HG03575 (cell line): ENCODE results near the gene ADARB2.

Experiments used
- ATAC-seq: cut with Tn5 transposase; IDR thresholded peaks from one replicate; pipeline ENCODE4 v1.9.1; 2021; ENCODE audit not compliant: unreplicated experiment, insufficient number of reproducible peaks, low FRiP score; ENCODE audit errors: extremely low read depth

ADARB2 gene

GRCh38 chr10:1738950-1739349, 1.6 kb upstream of the ADARB2 start:
- ATAC-seq: peak; percentile 51

GRCh38 chr10:1736972-1737221, 428 bp downstream of the ADARB2 start:
- no peak for ATAC-seq

DNA sequence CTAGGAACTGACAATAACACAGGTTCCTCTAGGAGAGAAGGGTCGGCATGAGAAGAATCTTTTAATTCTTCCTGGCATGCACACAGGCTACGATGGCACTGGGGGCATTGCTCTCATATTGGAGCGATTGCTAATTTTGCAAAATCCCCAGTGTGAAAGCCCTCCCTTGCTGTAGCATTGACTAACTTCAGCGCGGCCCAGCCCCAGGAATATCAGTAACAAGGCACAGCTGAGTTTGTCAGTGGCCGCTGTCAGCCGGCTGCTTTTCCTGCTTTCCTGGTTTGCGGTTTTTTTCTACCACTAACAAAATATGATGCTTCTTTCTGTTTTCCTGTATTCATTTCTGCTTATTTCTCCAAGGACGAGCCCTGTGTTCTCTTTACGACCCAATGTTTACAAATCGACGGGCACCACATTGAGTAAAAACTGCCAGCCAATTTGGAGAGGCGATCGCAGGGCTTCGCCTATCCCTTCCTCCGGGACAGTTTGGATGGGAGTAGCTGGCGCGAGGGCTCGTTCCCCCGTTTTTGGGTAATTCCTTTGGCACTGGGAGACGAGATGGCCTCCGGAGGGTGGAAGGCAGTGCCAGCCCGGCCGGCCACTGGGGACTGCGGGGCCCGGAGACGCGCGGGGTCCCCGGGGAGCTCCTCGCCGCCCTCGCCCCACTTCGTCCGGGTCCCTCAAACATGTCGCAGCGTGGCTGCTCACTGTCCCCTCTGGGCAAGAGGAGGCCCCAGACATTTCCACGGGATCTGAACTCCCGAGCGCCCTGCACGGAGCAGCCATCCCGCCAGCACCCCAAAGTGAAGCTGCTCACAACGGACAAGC, 967 bp downstream of the ADARB2 start:
- ATAC-seq: no peak

DNA sequence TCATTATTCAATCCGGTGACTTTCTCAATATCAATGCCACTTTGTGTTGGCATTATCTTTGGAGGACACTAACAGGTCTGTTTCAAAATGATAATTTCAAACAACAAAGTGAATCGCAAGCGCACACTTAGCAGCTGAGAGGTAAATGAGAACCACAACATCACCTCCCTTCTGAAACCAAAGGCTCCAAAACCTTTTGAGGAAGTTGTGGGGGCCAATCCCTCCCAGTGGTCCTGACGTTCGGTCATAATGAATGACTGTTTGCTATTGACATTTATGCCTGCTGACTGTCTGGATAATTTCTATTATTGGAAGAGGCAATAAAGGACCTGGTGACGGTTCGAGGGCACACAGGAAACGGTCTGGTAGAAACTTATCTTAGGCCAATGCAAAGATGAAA, 1.8 kb downstream of the ADARB2 start:
- no peak for ATAC-seq

DNA sequence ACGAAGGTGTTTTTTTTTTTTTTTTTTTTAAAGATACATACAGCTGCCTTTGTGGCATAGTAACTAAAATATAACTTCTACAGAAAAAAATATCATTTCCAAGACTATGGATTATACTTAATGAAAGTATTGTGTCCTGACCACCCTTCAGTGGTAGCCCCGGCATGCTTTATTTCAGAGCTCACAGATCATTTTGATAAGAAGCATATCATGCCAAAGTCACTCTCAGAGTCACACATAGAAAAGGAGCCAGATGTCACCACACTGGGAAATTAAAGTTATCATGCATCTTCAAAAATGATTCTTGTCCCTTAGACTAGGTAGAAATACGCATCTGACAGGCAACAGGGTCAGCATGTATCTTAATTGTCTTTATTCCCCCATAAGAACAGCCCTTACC, 3.0 kb downstream of the ADARB2 start:
- ATAC-seq: no peak

DNA sequence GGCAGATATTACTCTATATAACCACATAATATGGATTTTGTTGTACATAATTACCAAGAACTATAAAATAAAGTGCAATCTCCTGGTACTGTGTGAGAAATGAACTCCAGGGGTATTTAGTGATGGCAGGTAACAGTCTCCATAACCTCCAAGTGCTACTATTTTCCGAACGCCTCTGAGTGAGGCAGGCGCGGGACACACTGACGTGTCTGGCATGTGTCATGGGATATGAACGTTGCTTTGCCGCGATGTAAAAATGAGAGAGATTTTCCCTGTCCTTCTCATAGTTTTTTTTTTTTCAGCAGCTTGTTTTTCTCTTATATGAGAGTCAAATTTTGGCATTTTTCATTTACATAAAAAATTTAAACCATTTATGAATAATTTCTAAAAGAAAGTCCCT, 3.6 kb downstream of the ADARB2 start:
- no peak for ATAC-seq

- no peak for ATAC-seq
Observed at GRCh38 chr10:1732564-1732996, 4.7 kb downstream of the ADARB2 start.

- ATAC-seq: no peak
Observed at GRCh38 chr10:1731592-1731991, 5.7 kb downstream of the ADARB2 start.

GRCh38 chr10:1729751-1730150, 7.6 kb downstream of the ADARB2 start:
- no peak for ATAC-seq

DNA sequence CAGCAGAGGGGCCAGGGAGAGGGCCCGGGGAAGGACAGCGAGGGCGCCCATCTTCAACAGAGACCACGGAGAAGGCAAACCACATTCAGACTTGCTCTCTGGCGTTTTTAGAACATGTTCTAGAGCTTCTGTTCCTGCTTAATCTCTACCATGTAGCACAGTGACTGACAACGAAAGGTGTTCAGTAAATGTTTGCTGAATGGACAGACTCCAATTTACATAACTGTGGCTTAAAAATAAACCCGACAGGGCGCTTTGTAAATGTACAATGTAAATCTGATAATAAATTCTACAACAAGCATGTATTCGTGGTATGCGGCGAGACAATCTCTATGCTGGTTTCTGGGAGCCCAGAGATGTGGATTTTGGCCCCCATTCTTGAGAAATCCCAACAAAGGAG, 10.5 kb downstream of the ADARB2 start:
- ATAC-seq: no peak

DNA sequence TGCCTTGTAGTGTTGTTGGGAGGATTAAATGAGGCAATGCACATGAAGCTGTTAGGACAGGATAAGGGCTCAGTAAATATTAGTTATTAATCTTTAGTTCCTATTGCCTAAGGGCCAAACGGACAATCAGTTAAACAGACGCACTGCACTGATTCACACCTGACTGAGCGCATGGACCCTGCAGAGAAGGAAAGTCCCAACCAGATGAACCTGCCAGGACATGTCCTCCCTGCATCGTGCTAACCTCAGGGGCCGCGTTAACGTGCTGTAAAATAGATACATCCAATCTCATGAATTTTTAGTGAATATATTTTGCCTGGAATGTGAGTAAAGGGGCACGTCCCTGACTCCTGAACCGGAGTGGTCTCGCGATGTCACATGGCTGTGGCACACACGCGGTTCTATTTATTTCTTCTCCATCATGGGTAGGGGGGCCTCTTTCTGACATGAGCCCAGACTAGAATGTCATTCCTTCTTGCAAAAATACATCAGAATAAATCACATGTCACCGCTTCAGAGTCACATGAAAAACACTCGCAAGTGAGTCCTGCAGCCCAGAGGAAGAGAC, 12.3 kb downstream of the ADARB2 start:
- no peak for ATAC-seq

DNA sequence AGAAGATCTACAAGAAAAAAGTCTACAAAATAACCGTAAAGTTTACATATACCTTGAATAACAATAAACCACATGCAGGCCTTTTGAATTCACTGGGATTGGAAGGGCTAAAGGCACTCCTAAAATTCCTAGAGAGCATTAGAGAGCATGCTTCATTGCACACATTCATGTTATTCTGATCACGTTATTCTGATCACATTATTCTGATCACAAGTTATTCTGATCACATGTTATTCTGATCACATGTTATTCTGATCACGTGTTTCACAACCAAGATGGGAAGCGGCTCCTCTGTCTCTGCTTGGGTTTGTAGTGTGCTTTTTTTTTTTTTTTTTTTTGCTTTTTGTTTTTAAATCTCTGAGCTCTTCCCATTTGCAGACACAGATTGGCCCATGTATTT, 20.5 kb downstream of the ADARB2 start:
- ATAC-seq: no peak

DNA sequence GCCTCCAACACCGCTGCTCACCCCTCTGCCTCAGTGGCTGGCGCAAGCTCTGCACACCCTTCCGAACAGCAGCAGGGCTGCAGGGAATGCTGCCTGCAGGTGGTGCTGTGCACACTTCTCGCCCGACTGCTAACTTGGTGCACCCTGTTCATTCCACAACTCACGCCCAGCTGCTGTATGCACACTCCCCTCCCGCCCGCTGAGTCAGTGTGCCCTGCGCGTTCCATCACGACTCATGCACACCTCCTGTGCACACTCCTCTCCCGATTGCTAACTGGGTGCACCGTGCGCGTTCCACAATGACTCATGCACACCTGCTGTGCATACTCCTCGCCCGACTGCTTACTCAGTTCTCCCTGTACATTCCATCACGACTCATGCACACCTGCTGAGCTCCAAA, 21.5 kb downstream of the ADARB2 start:
- ATAC-seq: no peak

DNA sequence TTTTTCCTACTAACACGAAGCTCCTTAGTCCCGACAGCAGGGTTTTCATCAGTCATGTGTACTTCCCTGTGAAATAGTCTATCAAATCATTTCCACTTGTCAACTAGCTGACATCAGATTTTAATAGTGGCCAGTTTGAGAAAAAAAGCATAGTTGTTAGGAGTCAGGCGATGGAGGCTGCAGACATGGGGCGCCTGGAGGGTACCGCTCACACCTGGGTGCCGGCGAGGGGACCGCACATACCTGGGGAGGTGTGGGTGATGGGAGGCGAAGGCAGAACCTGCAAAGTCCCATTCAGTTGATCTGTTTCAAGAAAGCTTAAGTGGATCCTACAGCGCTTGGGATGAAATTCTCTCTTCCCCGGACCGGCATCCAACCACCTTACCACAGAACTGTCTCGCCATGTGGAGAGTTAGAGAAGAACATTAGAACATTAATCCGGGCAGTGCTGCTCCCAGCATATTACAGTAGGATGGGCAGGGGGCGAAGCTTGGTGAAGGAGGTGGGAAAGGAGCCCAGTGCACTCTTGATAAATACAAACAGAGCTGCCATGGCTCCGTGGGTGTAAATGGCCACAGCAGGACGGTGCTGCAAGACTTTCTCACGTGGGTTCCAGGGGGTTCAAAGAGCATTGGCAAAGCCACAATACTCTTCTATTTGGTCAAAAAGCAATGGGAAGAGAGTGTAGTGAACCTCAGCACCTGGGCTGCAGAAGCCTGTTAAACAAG, 24.2 kb downstream of the ADARB2 start:
- ATAC-seq: no peak

- no peak for ATAC-seq
Observed at GRCh38 chr10:1712314-1712713, 25.0 kb downstream of the ADARB2 start.

DNA sequence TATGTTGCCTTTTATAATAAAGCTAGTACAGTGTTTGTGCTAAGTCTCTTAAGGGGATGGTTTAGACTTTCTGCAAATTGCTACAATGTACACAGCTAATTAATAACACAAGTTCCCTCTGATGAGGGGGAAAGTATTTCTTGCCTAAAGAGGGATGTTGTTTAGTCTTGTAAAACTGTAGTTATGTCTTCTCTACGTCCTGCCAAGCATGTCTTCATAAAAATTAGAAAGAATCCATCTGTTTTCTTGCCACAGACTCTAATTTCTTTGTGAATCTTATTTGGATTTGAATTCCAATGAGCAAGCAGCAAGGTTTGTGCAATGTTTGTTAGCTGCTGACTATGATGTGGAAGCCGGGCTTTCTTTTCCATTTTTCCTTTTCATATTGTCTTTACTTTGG, 28.2 kb downstream of the ADARB2 start:
- no peak for ATAC-seq

DNA sequence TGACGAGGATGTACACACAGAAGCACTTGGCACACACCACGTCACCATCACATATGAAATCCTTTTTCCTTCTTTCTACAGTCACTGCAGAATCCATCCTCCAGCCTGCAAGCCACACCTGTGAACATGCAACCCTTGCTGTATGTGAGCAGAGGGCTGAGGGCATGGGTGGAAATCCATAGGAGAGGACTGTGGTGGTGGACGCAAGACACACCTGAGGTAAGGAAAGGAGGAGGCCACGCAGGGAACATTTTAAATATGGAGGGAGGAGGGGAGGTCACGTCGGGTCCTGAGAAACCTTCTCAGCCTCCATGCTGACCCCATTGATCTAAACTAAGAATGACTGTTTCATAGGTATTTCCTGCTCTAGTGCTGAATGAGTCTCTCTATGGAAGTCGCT, 28.6 kb downstream of the ADARB2 start:
- ATAC-seq: no peak

DNA sequence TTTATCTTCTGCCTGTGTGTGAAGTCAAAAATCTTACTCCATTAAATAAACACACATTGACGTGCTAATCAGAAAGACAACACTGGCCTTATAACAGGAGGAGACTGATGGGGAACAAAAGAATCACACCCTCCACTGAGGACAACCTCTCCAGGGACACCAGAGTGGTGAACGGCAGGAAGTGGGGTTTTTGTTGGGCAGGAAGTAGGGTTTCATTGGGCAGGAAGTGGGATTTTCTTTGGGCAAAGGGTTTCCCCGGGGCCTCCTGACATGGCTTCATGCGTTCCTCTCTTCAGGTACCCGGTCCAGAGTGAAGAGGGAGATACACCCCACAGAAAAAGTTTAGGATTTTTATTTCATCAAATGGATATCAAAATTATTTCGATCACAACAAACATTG, 30.6 kb downstream of the ADARB2 start:
- no peak for ATAC-seq

GRCh38 chr10:1706256-1706655, 31.1 kb downstream of the ADARB2 start:
- ATAC-seq: no peak

GRCh38 chr10:1698185-1698584, 39.1 kb downstream of the ADARB2 start:
- no peak for ATAC-seq
